ENCODE data around the gene GNA14.

DNA sequence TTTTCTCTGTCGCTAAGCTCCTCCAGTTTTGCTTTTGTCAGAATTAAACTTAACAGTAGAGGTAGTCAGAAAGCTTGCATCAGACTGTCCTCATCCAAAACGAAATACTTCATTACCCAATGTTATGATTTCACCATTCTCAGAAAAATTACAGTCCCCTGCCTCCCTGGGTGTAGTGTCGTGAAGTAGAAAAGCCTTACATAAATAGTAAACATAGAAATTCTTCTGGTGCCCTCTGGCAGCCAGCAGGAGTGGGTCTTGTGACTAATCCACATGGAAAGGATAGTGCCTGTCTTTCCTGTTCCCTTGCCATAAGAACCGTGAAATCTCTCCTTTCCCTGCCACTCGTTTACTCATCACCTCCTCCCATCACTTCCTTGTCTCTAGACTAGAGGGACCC lies 230.6 kb downstream of the GNA14 start:
- no peak for TF ChIP-seq EZH2 (IDR thresholded peaks at IDR 0.05; ENCODE audit: borderline replicate concordance, low read length)
- TF ChIP-seq, protein P1, sequence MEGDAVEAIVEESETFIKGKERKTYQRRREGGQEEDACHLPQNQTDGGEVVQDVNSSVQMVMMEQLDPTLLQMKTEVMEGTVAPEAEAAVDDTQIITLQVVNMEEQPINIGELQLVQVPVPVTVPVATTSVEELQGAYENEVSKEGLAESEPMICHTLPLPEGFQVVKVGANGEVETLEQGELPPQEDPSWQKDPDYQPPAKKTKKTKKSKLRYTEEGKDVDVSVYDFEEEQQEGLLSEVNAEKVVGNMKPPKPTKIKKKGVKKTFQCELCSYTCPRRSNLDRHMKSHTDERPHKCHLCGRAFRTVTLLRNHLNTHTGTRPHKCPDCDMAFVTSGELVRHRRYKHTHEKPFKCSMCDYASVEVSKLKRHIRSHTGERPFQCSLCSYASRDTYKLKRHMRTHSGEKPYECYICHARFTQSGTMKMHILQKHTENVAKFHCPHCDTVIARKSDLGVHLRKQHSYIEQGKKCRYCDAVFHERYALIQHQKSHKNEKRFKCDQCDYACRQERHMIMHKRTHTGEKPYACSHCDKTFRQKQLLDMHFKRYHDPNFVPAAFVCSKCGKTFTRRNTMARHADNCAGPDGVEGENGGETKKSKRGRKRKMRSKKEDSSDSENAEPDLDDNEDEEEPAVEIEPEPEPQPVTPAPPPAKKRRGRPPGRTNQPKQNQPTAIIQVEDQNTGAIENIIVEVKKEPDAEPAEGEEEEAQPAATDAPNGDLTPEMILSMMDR (conservative IDR thresholded peaks at IDR 0.05 in 1 of 2, IDR thresholded peaks at IDR 0.05 in 1 of 2; ENCODE audit: extremely low read depth in 1 of 2, insufficient read depth in 1 of 2, low read depth in 1 of 2, low read length in 2 of 2) = no peak
